ENCODE measurements around the gene HECTD3.

DNA sequence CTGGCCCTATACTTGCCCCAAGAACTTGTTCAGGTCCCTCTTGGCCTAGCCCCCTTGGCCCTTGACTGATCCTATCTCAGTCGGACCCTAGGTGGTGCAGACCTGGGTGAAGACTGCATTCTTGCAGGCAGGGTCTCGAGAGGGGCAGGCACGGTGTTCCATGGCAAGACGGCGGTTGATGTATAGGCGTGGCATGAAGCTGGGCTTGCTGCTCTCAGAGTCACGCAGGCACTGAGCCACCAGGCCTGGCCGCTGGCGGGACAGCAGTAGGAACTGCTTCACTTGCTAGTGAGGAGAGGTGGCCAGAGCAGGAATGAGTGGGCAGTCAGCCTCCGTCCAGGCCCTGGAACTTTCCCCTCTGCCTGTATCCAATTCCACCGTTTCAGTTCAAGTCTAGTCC is 3.8 kb downstream of the HECTD3 start:
- TF ChIP-seq POLR2A (IDR thresholded peaks at IDR 0.05) = no peak
- TF ChIP-seq, protein P1, sequence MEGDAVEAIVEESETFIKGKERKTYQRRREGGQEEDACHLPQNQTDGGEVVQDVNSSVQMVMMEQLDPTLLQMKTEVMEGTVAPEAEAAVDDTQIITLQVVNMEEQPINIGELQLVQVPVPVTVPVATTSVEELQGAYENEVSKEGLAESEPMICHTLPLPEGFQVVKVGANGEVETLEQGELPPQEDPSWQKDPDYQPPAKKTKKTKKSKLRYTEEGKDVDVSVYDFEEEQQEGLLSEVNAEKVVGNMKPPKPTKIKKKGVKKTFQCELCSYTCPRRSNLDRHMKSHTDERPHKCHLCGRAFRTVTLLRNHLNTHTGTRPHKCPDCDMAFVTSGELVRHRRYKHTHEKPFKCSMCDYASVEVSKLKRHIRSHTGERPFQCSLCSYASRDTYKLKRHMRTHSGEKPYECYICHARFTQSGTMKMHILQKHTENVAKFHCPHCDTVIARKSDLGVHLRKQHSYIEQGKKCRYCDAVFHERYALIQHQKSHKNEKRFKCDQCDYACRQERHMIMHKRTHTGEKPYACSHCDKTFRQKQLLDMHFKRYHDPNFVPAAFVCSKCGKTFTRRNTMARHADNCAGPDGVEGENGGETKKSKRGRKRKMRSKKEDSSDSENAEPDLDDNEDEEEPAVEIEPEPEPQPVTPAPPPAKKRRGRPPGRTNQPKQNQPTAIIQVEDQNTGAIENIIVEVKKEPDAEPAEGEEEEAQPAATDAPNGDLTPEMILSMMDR (IDR thresholded peaks at IDR 0.05) = no peak

Data from Peyer's patch (tissue), 4 donors.